Body of pancreas (tissue), 4 donors: ENCODE data around the gene KRT28. TPM values are rescaled to one million over a fixed set of nuclear protein-coding genes. Genes with fewer than 3 reads are reported as not detected.

Experiments
- ATAC-seq: fragments of 150-250 bp; one replicate; pipeline ENCODE4 v1.9.1; 2016
- DNase-seq, 4 donors: peaks; one replicate each; pipeline ENCODE4 v3.0.0-alpha.2; 2019
- H3K27ac ChIP-seq, 4 donors: fragments of 200-600 bp; sonication (generic); 1 replicate in 3 of 4; 2 replicates in 1 of 4; pipeline versions ENCODE4 v1.5.1 to v1.6.1; 2016 to 2019; ENCODE audit warnings: mild to moderate bottlenecking in 1 of 4, mixed read lengths in 1 of 4, moderate library complexity in 1 of 4
- H3K27me3 ChIP-seq, 2 donors: fragments of 200-600 bp; sonication (generic); one replicate each; pipeline ENCODE4 v1.6.0; 2016; ENCODE audit warnings: mild to moderate bottlenecking in 1 of 2
- H3K36me3 ChIP-seq, 2 donors: fragments of 200-600 bp; sonication (generic); replicated peaks in 1 of 2; 2 replicates each; pipeline ENCODE4 v1.5.1; 2016; ENCODE audit warnings: low read depth in 2 of 2; ENCODE audit not compliant: insufficient read depth in 1 of 2
- H3K4me1 ChIP-seq: fragments of 200-600 bp; sonication (generic); one replicate; pipeline ENCODE4 v1.6.0; 2016
- H3K4me3 ChIP-seq, 2 donors: fragments of 200-600 bp; sonication (generic); 1 replicate in 1 of 2; 2 replicates in 1 of 2; pipeline ENCODE4 v1.5.1; 2016 to 2019
- H3K9me3 ChIP-seq, 3 donors: fragments of 200-600 bp; sonication (generic); 1 replicate in 2 of 3; 2 replicates in 1 of 3; pipeline ENCODE4 v1.5.1; 2016
- POLR2A ChIP-seq, 3 donors: fragments of 450-650 bp; IDR thresholded peaks; one replicate each; pipeline ENCODE4 v1.6.1; 2016; ENCODE audit warnings: antibody characterized with exemption in 3 of 3, mild to moderate bottlenecking in 2 of 3
- WGBS, 2 donors: methylation state at CpG; one replicate each; pipeline ENCODE4 v1.1.5; 2017; 5-methylcytosine and 5-hydroxymethylcytosine counted together
- intact Hi-C: fragments of 100-400 bp; cut with DNase I; formaldehyde crosslinking; loops from one replicate; pipeline ENCODE4 v1.15.1; 2023
- total RNA-seq, 2 donors: library from RNA; depleted of rRNA; stranded (reverse); fragments of >200 nt; gene quantifications; one replicate each; pipeline ENCODE4 v1.1.0, GENCODE V29; 2016
- TF ChIP-seq, protein P1 (sequence below), 7 experiments: fragments of 450-650 bp in 4 of 7; fragments of 200-600 bp in 3 of 7; sonication (generic) in 3 of 7; IDR thresholded peaks; one replicate each; pipeline ENCODE4 v1.5.1; 2016 to 2019; ENCODE audit warnings: antibody characterized with exemption in 7 of 7

KRT28 gene
- total RNA-seq, 2 donors from 2014 or later = not detected

GRCh38 chr17:40843242-40843641 is 43.5 kb upstream of the KRT28 start:
- 47 to 60% methylated on average over 3 of the region's 3 CpGs for WGBS, 2 donors
- intact Hi-C loops = no loop called here
- Histone ChIP-seq H3K9me3 (no peaks in the 10 kb centered on the region), H3K4me1 (no peaks in the 10 kb centered on the region), H3K4me3 (no peak overlapping the region), H3K36me3 (no peaks in the 10 kb centered on the region), H3K27ac (no peak overlapping the region), H3K27me3 (no peaks in the 10 kb centered on the region)
- DNase-seq (no peak), ATAC-seq (no peak)
- TF ChIP-seq, protein P1, sequence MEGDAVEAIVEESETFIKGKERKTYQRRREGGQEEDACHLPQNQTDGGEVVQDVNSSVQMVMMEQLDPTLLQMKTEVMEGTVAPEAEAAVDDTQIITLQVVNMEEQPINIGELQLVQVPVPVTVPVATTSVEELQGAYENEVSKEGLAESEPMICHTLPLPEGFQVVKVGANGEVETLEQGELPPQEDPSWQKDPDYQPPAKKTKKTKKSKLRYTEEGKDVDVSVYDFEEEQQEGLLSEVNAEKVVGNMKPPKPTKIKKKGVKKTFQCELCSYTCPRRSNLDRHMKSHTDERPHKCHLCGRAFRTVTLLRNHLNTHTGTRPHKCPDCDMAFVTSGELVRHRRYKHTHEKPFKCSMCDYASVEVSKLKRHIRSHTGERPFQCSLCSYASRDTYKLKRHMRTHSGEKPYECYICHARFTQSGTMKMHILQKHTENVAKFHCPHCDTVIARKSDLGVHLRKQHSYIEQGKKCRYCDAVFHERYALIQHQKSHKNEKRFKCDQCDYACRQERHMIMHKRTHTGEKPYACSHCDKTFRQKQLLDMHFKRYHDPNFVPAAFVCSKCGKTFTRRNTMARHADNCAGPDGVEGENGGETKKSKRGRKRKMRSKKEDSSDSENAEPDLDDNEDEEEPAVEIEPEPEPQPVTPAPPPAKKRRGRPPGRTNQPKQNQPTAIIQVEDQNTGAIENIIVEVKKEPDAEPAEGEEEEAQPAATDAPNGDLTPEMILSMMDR (IDR thresholded peaks at IDR 0.05) = no peak
- no peak for TF ChIP-seq POLR2A (IDR thresholded peaks at IDR 0.05)

- whole genome bisulfite sequencing, 2 donors = 56 to 80% methylated on average over 3 of the region's 3 CpGs
- no peak for DNase-seq
- Histone ChIP-seq H3K9me3 (no peaks in the 10 kb centered on the region), H3K4me1 (no peaks in the 10 kb centered on the region), H3K36me3 (no peaks in the 10 kb centered on the region), H3K27me3 (no peaks in the 10 kb centered on the region), H3K27ac (no peak overlapping the region), H3K4me3 (no peak overlapping the region)
- no peak for TF ChIP-seq POLR2A (IDR thresholded peaks at IDR 0.05)
- TF ChIP-seq, protein P1 (IDR thresholded peaks at IDR 0.05) = no peak
- intact Hi-C loops = no loop called here
- ATAC-seq = no peak
Observed at GRCh38 chr17:40841246-40841645, 41.5 kb upstream of the KRT28 start.

GRCh38 chr17:40839194-40839593 is 39.4 kb upstream of the KRT28 start:
- ATAC-seq = no peak
- Histone ChIP-seq H3K9me3 (no peaks in the 10 kb centered on the region), H3K4me3 (no peak overlapping the region), H3K27ac (no peak overlapping the region), H3K27me3 (no peaks in the 10 kb centered on the region), H3K4me1 (no peaks in the 10 kb centered on the region), H3K36me3 (no peaks in the 10 kb centered on the region)
- 69 to 71% methylated on average over 3 of the region's 3 CpGs for WGBS, 2 donors
- no peak for DNase-seq
- intact Hi-C loops = no loop called here
- TF ChIP-seq POLR2A (IDR thresholded peaks at IDR 0.05) = no peak
- TF ChIP-seq, protein P1 (IDR thresholded peaks at IDR 0.05) = no peak

- Histone ChIP-seq H3K4me1 (no peaks in the 10 kb centered on the region), H3K4me3 (no peak overlapping the region), H3K27me3 (no peaks in the 10 kb centered on the region), H3K27ac (no peak overlapping the region), H3K9me3 (no peaks in the 10 kb centered on the region), H3K36me3 (no peaks in the 10 kb centered on the region)
- no peak for DNase-seq
- 91 to 100% methylated on average over 4 of the region's 4 CpGs for WGBS, 2 donors
- no peak for ATAC-seq
- no peak for TF ChIP-seq POLR2A (IDR thresholded peaks at IDR 0.05)
- TF ChIP-seq, protein P1 (IDR thresholded peaks at IDR 0.05) = no peak
- intact Hi-C loops = no loop called here
Observed at GRCh38 chr17:40836020-40836419, 36.3 kb upstream of the KRT28 start.

- H3K9me3 ChIP-seq = no peaks in the 10 kb centered on the region
- ATAC-seq = no peak
- H3K4me1 ChIP-seq = no peaks in the 10 kb centered on the region
- TF ChIP-seq, protein P1 (IDR thresholded peaks at IDR 0.05) = no peak
- no peak for TF ChIP-seq POLR2A (IDR thresholded peaks at IDR 0.05)
- H3K27me3 ChIP-seq = no peaks in the 10 kb centered on the region
- intact Hi-C loops = no loop called here
- no peaks in the 10 kb centered on the region for H3K36me3 ChIP-seq
- H3K4me3 ChIP-seq = no peak overlapping the region
- no peak for DNase-seq
- H3K27ac ChIP-seq = no peak overlapping the region
Observed at GRCh38 chr17:40833882-40834281, 34.1 kb upstream of the KRT28 start.
